Measurements from ENCODE around the gene PNPLA1.

GRCh38 chr6:36336779-36337241 lies 67.0 kb downstream of the PNPLA1 start, which contains the start of gene BNIP5:
- TF ChIP-seq RAD21 (IDR thresholded peaks at IDR 0.05; ENCODE audit: low read depth): no peak
- TF ChIP-seq REST (IDR thresholded peaks at IDR 0.05; ENCODE audit: low read depth): no peak
- TF ChIP-seq EGR1 (IDR thresholded peaks at IDR 0.05): no peak
- no peak for TF ChIP-seq ZBTB7A (IDR thresholded peaks at IDR 0.05; ENCODE audit: low read depth)
- no peak for TF ChIP-seq EP300 (IDR thresholded peaks at IDR 0.05; ENCODE audit: borderline replicate concordance)
- TF ChIP-seq TCF12 (IDR thresholded peaks at IDR 0.05; ENCODE audit: low read depth): no peak
- no peak for TF ChIP-seq CEBPB (IDR thresholded peaks at IDR 0.05)
- TF ChIP-seq MAX (IDR thresholded peaks at IDR 0.05): no peak
- TF ChIP-seq YY1 (IDR thresholded peaks at IDR 0.05; ENCODE audit: low read depth): no peak
- TF ChIP-seq CREB1 (IDR thresholded peaks at IDR 0.05; ENCODE audit: low read depth): no peak
- TF ChIP-seq TAF1 (IDR thresholded peaks at IDR 0.05; ENCODE audit: low read depth): no peak
- TF ChIP-seq TEAD4 (IDR thresholded peaks at IDR 0.05): no peak
- no peak for TF ChIP-seq USF1 (IDR thresholded peaks at IDR 0.05)
- no peak for TF ChIP-seq FOXM1 (IDR thresholded peaks at IDR 0.05; ENCODE audit: borderline replicate concordance, low read depth)
